ENCODE measurements around the gene MEGF6. TPM values are rescaled to one million over a fixed set of nuclear protein-coding genes. Genes with fewer than 3 reads are reported as not detected.

Gene MEGF6
- total RNA-seq, 1 experiment from 2014 or later: 21.3 TPM

GRCh38 chr1:3645666-3646355 is 34.5 kb upstream of the MEGF6 start:
- Mint-ChIP-seq H3K4me1 (peaks cover 7 to 9% of the 10 kb centered on the region in 2 experiments; a peak in 3 of 4 replicates), H3K36me3 (ENCODE audit: insufficient read depth in 1 of 3, low read depth in 3 of 3) (peaks cover 0 to 41% (median 16%) of the 10 kb centered on the region in 3 experiments), H3K9me3 (no peaks in the 10 kb centered on the region), H3K27ac (no peak overlapping the region), H3K4me3 (no peak overlapping the region), H3K27me3 (ENCODE audit: low read depth) (peaks cover 9% of the 10 kb centered on the region)
- no peak overlapping the region for H3T11ph ChIP-seq (ENCODE audit: low read length)
- no peak overlapping the region for H2AFZ ChIP-seq (ENCODE audit: low read length)
- H3K79me1 ChIP-seq (ENCODE audit: insufficient read depth, low read depth, low read length, poor library complexity, severe bottlenecking): no peaks in the 10 kb centered on the region
- no peaks in the 10 kb centered on the region for H4K20me1 ChIP-seq (ENCODE audit: control insufficient read depth, insufficient read depth, insufficient read length)
- H3K23ac ChIP-seq (ENCODE audit: insufficient read length, low read depth, low read length): no peak overlapping the region
- H3K27me3 ChIP-seq (ENCODE audit: insufficient read depth, low read length): peaks cover 5% of the 10 kb centered on the region; the same call in 1 of the 2 replicates
- no peak overlapping the region for H2BK20ac ChIP-seq (ENCODE audit: low read depth, low read length, poor library complexity, severe bottlenecking)
- no peak overlapping the region for H4K91ac ChIP-seq (ENCODE audit: insufficient read length, low read depth, low read length)
- H2BK12ac ChIP-seq (ENCODE audit: insufficient read length, low read depth, low read length): no peak overlapping the region
- no peak overlapping the region for H2AK5ac ChIP-seq (ENCODE audit: insufficient read length, low read length)
- no peak overlapping the region for H3K9ac ChIP-seq (ENCODE audit: extremely low read depth, insufficient read length, low read length)
- H4K8ac ChIP-seq (replicated peaks; ENCODE audit: insufficient read length, low read depth, low read length): no peak overlapping the region
- peaks cover 13% of the 10 kb centered on the region for H3K23me2 ChIP-seq (ENCODE audit: insufficient read length, low read depth, low read length, poor library complexity, severe bottlenecking)
- H3K27ac ChIP-seq (ENCODE audit: insufficient read length, low read depth, low read length): no peak overlapping the region
- H3K18ac ChIP-seq (ENCODE audit: insufficient read length, low read depth, low read length): no peak overlapping the region
- H4K5ac ChIP-seq (ENCODE audit: insufficient read length, low read depth, low read length): no peak overlapping the region
- no peak overlapping the region for H3K14ac ChIP-seq (ENCODE audit: insufficient read depth, low read length)
- DNase-seq: no peak
- no peaks in the 10 kb centered on the region for H3K9me3 ChIP-seq (ENCODE audit: control insufficient read depth, low read depth, low read length)
- no peaks in the 10 kb centered on the region for H3K4me1 ChIP-seq (ENCODE audit: insufficient read depth, low read length)
- H2BK120ac ChIP-seq (ENCODE audit: low read depth, low read length, poor library complexity, severe bottlenecking): no peak overlapping the region
- TF ChIP-seq, protein P1, sequence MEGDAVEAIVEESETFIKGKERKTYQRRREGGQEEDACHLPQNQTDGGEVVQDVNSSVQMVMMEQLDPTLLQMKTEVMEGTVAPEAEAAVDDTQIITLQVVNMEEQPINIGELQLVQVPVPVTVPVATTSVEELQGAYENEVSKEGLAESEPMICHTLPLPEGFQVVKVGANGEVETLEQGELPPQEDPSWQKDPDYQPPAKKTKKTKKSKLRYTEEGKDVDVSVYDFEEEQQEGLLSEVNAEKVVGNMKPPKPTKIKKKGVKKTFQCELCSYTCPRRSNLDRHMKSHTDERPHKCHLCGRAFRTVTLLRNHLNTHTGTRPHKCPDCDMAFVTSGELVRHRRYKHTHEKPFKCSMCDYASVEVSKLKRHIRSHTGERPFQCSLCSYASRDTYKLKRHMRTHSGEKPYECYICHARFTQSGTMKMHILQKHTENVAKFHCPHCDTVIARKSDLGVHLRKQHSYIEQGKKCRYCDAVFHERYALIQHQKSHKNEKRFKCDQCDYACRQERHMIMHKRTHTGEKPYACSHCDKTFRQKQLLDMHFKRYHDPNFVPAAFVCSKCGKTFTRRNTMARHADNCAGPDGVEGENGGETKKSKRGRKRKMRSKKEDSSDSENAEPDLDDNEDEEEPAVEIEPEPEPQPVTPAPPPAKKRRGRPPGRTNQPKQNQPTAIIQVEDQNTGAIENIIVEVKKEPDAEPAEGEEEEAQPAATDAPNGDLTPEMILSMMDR (conservative IDR thresholded peaks at IDR 0.05): no peak
- H3K56ac ChIP-seq (ENCODE audit: insufficient read length, low read depth, low read length): no peak overlapping the region
- no peak overlapping the region for H3K4me2 ChIP-seq (ENCODE audit: insufficient read depth, insufficient read length, low read length)
- H2BK15ac ChIP-seq (ENCODE audit: low read depth, low read length): no peak overlapping the region
- H3K4ac ChIP-seq (ENCODE audit: low read depth, low read length): no peak overlapping the region
- H3K79me2 ChIP-seq (ENCODE audit: insufficient read depth, low read length): peaks cover 3% of the 10 kb centered on the region; the same call in 1 of the 2 replicates
- no CpG with 5 or more reads among the region's 27 CpGs for WGBS (ENCODE audit: extremely low coverage, insufficient read length, low lambda C conversion rate)
- H2BK5ac ChIP-seq (ENCODE audit: insufficient read length, low read length): no peak overlapping the region
